B cell (primary cell): ENCODE measurements around the gene BMP6.

Source experiments
- CTCF ChIP-seq: fragments of 200-600 bp; IDR thresholded peaks from one replicate; pipeline ENCODE4 v1.8.0; 2022; ENCODE audit warnings: antibody characterized with exemption, mild to moderate bottlenecking
- EZH2 ChIP-seq: IDR thresholded peaks from 2 replicates; pipeline ENCODE4 v1.6.1; 2012; ENCODE audit warnings: borderline replicate concordance, low read depth, mild to moderate bottlenecking, moderate library complexity, low read length; ENCODE audit not compliant: insufficient read depth, poor library complexity, severe bottlenecking

GRCh38 chr6:7701212-7701834 lies 24.6 kb upstream of the BMP6 start:
- TF ChIP-seq CTCF (no peak), EZH2 (no peak)
